GM12874 (cell line): ENCODE data around the gene NINJ2.

ENCODE experiments used
- CTCF ChIP-seq: IDR thresholded peaks from 2 replicates; pipeline ENCODE4 v1.5.1; 2011; ENCODE audit warnings: low read depth, mild to moderate bottlenecking, control low read depth, low read length, moderate library complexity; ENCODE audit not compliant: insufficient read depth

NINJ2 gene

GRCh38 chr12:522692-523378 lies 140.4 kb downstream of the NINJ2 start:
- TF ChIP-seq CTCF, result no peak

DNA sequence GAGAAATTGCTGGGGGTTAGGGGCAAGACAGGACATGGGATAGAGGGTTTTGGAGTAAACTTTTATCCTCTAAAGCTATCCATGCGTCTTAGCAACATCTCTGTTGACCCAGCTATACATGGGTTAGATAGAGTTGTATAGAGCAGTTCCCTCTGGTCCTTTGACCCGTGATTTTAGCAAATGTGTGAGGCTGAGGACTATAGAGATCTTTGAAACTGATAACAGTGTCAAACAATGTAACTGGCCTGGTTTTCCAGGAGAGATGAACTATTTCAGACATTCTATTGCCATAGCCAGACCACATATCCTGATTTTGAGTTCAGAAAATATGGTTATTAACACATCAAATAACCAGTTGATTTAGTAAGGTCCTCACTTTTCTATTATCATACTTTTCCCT lies 143.1 kb downstream of the NINJ2 start:
- no peak for TF ChIP-seq CTCF

GRCh38 chr12:517538-517937 lies 145.7 kb downstream of the NINJ2 start:
- TF ChIP-seq CTCF, result no peak
